HG02840 (cell line): ENCODE data around the gene SV2B.

ENCODE experiments used
- ATAC-seq: cut with Tn5 transposase; IDR thresholded peaks from one replicate; pipeline ENCODE4 v1.9.1; 2021; ENCODE audit warnings: mild to moderate bottlenecking, moderate library complexity, moderate number of reproducible peaks; ENCODE audit not compliant: unreplicated experiment, low FRiP score

Gene SV2B

DNA sequence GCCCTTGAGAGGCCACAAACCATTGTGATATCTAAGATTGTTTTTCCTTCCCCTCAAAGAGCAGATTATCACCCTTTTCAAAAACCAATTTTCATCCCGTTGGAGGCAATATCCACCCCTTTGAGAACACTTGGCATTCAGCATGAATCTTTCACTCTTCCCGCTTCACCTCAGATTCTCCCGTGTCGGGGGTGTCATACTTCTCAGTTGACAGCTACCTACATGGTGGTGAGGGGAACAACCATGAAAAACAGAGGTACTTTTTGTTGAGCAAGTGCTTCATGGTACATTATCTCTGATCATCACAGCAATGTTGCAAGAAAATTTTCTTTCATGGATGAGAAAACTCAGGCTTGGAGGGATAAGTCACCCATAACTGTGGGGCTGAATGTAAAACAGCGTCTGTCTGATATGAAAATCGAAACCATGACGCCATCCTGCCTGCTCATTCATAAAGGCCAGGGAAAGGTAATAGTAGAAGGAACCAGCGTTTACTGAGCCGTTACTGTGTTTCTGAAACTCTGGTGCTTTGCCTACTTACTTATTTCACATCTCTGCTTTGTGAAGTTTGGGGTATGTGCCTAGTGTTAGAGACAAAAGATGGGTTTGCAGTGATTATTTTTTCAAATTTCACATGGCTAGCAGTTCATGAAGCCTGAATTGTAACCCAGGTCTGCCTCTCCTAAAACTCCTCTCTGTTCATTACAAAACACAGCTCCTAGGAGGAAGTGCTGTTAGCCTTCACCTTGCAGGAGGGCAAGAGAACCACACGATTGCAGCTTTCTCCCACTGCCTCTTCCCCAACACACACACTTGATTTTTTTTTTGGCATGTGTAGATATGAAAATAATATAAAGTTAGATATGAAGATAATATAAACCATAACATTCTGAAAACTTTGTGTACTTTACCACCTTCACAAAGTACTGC is 35.4 kb downstream of the SV2B start:
- no peak for ATAC-seq

DNA sequence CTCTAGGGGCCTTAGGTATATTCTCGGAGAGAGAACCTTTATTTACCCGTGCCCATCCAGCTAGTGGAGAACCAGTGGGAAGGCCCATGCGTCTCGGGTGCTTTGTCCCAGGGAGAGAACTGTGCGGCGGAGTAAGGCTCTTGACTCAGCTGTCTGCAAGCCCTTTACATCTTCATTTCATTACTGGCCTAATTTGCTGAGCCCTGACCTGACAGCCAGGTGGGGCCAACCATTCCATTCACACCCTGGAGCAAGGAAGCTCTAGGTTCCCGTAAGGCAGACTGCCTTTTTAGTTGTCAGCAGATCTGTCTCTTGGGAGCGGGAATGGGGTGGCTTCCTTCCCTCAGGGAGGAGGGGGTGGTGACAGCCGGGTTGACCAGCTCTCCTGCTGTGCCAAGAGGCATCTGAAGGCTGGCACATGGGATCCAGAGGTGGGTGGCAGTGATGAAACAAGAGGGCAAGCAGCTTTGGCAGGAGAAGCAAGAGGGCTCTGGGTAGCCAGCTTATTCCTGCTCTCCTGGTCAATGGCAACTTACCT is 36.4 kb downstream of the SV2B start:
- no peak for ATAC-seq

DNA sequence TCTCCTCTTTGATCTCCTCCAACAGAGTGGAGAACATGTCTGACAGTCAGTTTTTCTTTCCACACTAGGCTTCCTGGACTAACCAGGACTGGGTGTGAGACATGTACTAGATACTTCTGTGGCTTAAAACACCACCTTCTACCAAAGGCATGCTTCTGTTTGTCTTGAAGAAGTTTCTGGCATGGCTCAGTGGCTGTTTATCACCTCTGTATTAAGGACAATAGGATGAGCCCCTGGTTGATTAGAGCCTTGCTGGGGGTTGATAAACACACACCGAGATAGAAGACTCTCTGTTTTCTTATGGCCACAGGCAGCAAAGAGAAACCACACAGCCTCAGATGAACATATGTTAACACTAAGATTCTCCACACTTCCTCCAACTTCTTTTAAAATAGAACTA is 40.5 kb downstream of the SV2B start:
- no peak for ATAC-seq

DNA sequence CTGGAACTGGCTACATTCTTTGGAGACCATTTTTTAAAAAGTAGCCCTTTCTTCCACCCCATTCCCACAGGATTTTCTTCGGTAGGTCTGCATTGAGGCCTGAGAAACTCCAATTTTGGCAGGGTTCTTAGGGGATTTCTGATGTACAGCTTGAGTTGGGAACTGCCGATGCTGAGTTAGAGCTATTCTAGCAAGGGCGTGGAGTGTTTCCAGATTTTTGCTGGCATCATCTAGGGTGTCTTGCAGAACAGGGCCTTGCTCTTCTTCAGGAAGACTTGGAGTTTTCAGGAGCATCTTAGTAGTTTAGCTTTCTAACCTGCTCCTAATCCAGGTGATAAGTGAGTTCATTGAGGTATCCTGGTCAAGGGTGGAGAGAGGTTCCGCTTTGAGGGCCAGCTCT is 41.0 kb downstream of the SV2B start:
- ATAC-seq = no peak

DNA sequence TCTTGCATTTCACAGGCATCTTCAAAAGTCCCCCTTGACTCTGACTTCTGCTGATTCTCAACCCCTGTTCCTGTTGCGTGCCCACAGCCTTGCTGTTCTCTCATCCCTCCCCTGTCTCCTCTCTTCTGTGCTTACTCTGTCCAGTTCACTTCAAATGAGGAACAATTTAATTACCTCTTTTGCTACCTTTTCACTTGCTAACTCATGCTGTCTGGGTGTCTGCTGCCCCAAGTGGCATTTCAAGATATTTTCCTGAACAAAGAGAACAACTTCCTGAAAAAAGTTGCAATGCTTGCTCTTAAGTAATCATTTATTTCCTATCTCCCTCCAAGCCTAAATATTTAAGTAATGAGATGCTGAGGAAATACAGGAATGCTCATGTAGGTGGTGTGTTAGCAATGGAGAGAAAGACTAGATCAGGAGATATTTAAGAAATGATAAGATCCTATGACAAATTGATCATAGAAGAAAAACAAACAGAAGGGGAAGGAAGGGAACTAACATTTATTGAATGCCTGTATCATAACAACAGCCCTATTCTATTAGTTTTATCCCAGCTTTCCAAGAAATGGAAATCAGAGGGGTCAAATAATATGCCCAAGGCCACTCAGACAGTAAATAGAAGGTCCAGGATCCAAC is 42.2 kb downstream of the SV2B start:
- ATAC-seq = no peak

DNA sequence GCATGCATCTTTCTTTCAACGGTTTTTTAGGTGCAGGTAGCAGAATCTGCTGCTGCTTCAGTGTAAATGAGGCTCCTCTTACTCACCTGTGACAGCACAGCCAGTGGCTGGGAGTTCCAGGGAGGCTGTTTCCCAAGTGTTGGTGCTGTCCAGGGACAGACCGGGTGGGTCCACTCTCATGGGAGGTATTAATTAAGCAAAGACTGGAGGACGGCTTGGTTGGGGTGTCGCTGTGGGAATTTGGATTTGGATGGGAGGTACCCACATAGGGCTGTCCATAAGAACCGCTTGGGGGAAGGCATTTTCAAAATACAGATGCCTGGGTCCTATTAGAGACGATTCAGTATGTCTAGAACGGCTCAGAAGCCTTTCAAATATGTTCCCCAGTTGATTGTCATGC is 42.9 kb downstream of the SV2B start:
- no peak for ATAC-seq

DNA sequence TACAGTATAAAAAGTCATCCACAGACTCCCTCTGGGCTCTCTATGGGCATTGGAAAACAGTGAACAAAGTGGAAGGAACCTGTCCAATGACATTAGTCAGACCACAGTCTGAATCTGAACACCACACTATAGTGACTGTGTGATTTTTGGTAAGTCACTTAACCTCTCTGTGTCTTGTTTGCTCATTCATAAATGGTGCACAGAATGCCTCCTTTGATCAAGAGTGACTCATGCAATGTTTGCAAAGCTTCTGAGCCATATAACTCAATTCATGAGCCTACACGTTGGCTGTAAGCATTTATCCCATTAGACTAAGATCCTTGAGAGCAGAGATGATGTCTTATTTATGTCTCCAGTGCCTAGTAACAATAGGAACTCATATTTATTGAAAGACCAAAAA is 46.7 kb downstream of the SV2B start:
- no peak for ATAC-seq

DNA sequence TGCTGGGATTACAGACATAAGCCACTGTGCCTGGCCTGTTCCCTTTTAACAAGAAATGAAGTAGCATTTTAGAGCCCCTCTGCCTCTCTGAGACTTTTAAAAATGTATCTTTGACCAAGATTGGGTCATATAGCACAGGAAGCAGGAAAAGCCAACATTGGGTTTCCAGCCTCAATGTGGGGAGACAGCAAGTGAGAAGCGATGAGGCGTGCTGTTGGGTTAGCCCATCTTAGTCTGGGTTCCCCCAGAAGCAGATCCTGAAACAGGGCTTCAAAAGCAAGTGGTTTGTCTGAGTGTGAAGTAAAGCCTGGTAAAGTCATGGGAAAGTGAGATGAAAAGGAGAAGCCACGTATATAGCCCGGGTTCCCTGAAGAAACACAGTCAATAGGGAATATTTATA is 48.2 kb downstream of the SV2B start:
- ATAC-seq = no peak

DNA sequence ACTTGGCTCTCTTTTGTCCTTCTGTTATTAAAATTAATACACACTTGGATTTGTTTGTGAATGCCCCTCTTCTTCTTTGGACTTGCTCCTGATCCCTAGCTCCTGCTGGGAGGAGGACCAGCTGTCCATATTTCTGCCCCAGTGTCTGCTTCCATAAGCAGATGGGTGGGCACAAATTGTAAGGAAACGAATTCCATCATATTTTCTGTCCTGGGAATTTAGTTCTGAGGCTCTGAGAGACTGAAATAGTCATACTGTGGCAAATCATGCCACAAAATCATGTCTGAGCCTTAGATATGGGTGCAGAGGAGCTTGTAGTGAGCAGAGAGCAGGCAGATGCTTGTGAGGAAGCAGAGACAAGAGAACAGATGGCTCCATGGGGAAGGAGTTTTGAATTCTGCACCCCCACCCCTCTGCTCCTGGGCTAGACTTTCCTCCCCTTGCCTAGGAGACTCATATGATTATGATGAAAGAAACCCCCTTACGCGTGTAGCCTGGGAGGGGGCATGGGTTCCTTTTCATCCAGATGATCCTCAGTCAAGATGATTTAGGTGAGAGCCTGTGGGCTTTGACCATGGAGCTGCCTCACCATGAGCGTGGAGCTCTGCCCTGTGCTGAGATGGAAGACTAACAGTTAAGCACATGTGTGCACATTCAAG is 50.6 kb downstream of the SV2B start:
- ATAC-seq = no peak

DNA sequence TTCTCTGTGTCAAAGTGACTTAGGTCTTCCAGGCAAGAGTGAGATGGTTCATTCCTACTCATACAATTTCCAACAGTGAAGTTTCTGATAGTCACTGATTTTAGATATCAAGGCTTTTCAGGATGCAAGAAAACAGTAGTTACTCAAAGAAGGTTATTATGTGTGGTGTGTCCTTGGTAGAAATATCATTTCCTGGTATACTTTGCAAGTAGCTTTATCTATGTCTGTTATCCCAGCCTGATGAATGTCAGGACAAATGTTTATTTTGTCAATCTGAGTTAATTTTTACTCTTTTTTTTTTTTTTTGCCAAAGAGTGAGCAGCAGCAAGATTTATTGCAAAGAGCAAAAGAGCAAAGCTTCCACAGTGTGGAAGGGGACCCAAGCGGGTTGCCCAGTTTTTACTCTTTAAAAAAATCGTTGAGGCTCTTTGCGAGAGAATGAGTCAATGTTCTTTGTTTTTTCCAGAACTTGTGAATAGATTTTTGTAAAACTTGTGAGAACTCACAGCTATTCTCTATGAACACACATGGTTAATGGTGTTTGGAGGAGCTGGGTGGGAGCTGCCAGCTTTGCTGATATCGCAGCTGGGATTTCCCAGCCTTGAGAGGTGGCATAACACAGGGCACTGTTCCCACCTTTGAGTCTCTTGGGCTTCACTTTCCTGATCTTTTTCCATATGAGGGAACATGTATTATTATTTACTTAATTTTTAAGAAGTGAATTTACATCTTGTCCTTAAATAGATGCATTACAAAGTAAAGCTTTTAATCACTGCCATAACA is 51.9 kb downstream of the SV2B start:
- no peak for ATAC-seq

DNA sequence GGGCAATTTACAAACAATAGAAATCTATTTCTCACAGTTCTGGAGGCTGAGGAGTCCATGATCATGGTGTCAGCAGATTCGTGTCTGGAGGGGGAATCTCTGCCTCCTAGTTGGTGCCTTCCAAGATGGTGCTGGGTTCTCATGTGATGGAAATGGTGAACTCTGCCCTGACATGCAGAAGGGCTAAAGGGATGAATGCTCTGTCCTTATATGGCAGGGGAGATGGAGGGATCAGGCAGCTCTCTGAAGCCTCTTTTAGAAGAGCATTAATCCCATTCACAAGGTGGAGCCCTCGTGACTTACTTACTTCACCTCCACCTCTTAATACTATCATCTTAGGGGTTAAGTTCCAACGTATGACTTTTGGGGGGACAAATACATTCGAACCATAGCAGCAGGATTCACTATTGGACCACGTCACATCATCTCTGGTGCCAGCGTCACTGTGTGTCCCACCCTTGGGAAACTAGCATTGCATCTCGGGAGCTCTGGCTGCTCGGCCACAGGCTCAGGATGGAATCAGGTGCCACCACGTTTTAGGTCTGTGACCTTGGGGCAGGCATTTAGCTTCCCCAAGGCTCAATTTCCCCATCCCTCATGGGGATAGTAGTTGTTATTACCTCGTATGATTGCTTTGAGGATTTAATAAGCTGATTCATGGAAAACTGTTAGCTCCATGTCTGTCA is 53.0 kb downstream of the SV2B start:
- ATAC-seq = no peak

DNA sequence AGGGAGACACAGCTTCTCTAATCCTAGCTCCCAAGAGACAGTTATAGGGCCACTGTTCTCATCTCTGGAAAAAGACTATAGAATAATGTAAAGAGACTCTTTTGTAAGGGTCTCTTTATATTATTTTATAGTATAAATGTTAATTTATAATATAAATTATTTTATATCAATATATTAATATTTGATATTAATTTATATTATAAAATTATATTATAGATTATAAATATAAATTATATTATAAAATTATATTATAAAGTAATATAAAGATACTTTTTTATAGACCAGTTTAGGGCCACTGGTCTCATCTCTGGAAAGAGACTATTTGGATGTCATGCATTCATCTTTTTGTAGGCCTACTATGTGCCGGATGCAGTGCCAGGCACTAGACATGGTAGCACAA is 53.9 kb downstream of the SV2B start:
- no peak for ATAC-seq

DNA sequence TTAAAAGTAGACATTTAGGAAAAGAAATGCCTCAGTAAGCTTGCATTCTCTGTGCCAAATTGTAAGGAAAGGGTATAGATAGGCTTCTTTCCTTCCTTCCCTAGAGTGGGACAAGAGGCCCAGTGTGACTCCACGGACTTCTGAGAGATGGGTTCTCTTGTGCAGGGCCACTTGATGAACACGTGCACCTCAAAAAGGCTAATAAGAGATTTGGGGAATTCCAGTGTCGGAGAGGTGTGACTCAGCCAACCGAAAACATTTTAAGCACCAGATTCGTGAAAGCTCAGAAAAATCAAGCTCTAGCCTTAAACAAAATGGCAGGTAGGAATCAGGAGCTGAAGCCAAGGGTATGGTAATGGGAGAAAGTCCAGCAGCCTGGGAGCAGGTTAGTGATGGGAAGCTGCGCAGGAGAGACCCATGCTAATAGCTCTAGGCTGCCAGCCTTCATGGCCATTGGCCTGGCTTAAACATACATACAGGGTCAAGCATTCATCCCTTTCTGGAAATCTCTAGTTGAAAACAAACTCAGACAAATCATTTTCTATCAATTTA is 56.2 kb downstream of the SV2B start:
- no peak for ATAC-seq

DNA sequence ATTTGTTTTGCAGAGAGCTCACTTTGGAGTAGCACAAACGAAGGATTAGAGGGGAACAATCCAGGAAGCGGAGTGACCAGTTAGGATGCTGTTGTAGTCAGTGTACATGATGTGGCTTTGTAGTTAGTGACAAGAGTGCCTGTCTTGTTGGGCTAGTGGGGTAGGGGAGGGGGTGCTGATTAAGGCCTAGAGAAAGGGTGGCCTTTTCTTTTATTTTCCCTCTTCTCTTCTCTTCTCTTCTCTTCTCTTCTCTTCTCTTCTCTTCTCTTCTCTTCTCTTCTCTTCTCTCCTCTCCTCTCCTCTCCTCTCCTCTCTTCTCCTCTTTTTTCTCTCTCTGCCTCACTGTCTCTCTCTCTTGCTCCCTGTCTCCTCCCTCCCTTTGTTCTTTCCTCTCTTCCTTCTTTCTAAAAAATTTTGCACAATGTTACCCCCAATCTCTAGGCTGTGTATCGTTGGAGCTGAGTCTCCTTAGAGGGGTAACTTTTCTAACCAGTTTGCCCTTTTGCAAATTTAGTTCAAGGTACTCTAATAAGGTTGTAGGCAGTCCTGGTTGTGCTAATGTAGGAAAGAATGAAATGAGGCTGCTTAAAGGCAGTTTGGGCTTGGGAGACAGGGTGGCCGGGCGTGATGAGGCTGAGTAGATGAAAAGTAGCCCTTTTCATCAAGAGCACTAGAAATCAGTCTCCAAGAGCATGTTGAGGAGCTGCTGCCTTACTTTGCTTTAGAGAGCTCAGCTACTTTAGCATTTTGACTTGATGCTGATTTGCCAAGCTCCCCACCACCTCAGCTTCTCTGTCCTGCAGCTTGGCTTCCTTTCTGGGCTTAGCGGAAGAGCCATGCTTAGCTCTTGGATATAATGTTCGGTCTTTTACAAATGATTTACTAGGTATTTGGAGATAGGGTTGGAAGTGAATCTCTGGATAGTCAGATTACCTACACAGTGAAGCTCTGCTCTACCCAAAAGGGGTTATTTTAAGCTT is 58.6 kb downstream of the SV2B start:
- ATAC-seq = no peak

DNA sequence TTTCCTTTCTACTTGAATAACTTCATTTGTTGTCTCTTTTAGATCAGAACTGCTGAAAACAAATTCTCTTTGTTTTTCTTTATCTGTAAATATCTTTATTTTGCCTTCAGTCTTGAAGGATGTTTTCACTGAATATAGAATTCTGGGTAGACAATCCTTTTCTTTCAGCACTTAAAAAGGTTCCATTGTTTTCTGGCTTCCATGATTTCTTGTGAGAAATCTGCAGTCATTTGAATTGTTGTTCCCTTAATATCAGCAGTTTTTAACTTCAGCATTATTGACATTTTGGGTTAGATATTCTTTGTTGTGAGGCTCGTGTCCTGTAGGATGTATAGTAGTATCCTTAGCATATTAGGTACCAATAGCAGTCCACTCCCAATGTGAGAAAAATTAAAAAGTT is 65.8 kb downstream of the SV2B start:
- ATAC-seq = no peak

DNA sequence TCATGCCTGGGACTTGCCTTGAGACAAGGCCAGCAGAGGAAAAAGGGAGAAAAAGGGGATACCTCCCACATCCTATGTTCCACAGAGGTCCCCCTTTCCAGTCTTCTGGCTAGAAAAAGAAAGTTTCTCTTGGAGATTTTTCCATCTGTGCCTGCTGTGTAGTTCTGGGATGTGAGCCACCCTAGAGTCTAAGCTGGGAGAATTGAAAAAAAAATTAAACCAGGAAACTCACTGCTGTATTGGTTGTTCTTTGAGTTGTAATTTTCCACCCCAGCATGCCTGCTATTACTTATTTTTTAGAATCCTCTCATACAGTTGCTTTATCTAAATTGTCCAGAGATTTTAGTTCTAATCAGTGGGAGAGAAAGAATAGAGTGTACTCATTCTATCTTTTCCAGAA is 68.4 kb downstream of the SV2B start:
- ATAC-seq = no peak

DNA sequence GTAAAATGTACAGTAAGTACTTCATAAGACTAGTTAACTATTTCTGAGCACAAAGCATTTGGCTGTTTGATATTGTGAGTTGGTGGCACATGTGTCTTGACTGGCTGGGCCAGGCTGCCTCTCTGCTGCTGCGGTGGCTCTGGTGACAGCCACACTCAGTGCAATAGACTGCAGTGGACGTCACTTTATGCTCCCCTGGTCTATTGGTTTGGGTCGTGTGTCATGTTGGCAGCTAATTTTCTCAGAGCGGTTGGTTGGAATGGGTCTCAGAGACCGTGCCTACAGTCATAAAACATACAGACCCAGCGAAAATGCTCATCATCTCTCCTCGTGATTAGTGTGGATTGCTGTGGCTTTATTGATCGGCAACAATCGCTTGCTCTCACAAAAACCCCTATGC is 71.3 kb downstream of the SV2B start:
- ATAC-seq = no peak

DNA sequence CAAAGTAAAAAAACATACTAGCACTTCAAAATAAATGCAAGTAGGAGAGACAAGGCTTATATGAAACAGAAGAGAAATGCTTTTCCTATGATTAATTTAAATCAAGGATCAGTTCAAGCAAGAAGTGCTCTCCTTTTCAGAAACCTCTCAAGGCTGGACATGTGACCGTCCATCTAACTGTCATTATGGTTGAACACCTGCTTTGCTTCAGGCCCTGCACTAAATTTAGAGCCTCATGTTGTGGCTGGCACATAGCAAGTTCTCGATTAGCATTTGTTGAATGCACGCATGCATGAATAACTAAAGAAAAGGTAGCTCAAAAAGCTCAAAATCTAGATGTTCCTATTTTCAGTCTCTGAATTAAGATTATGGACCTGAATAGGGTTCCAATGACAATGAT is 82.0 kb downstream of the SV2B start:
- ATAC-seq = no peak

DNA sequence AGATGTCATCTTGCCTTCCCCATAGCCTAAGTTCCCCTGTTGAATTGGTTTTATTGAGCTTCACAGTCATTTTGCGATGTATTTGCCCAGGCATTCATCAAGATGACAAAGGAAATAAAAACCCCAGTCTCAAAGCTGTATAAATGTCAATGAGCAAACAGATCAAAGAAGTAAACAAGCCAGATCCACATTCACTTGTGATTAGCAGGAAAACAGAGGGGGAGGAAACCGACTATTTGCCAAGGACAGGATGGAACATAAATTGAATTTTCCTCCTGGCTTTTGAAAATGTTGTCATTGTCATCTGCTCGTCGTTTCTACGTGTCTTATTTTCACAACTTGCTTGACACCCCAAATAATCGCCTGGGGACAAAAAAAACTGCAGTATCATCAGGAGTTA is 83.5 kb downstream of the SV2B start:
- no peak for ATAC-seq
